ENCODE measurements around the gene OSBPL8.
A peak's percentile ranks its signal among the peaks of the same experiment; 100 is the strongest.

DNA sequence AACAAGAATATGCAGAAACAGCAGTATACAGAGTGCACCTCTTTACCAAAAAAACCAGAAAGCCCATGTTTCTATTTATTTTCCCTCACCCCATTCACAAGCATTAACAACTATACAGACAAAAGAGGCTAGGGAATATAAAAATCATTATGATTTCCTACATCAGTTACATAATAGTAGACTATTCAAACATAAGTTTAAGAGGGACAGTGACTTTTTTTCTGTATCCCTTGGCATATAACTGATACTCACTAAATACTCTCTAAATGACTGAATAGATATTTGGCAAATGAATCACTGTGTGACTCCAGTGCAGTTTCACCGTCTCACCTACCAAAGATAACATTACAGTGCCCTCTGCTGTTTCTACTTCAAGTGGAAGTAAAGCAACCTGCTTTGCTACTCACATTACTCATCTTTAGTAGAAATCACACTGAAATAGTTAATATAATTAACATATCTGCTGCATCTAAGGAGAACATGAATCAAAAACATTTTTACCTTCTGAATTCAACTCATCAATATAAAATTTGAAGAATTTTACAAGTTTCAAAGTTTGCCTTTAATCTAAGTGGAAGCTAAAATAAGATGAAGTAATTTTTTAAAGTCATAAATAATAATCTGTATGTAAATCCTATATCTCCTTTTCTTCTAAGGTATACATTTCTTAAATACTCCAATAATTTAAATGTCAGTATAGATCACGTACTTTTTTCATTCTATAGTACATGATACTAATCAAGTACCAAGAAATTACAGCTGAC lies 103.8 kb downstream of the OSBPL8 start:
- TF ChIP-seq, protein P1, sequence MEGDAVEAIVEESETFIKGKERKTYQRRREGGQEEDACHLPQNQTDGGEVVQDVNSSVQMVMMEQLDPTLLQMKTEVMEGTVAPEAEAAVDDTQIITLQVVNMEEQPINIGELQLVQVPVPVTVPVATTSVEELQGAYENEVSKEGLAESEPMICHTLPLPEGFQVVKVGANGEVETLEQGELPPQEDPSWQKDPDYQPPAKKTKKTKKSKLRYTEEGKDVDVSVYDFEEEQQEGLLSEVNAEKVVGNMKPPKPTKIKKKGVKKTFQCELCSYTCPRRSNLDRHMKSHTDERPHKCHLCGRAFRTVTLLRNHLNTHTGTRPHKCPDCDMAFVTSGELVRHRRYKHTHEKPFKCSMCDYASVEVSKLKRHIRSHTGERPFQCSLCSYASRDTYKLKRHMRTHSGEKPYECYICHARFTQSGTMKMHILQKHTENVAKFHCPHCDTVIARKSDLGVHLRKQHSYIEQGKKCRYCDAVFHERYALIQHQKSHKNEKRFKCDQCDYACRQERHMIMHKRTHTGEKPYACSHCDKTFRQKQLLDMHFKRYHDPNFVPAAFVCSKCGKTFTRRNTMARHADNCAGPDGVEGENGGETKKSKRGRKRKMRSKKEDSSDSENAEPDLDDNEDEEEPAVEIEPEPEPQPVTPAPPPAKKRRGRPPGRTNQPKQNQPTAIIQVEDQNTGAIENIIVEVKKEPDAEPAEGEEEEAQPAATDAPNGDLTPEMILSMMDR (IDR thresholded peaks at IDR 0.05): peak; percentile 91
- no peak for TF ChIP-seq ZFX (IDR thresholded peaks at IDR 0.05; ENCODE audit: borderline replicate concordance)

All from 22Rv1 (cell line).